ENCODE data around the gene BCL3.
"Not testable (repeated sequence)": the region's sequence is repeated elsewhere in the genome, so short reads cannot be mapped to it uniquely, and the experiment has no call there.

Gene BCL3

GRCh38 chr19:44748426-44749254 lies at the start of gene BCL3:
BCL3 (plus strand) TSS chr19:44748708; CDS start chr19:44748791, 83 bp downstream.
- peak; percentile 70 for DNase-seq

GRCh38 chr19:44700547-44700946 lies 48.0 kb upstream of the BCL3 start:
- no peak for DNase-seq

GRCh38 chr19:44701228-44701627 lies 47.3 kb upstream of the BCL3 start:
- DNase-seq = no peak

GRCh38 chr19:44702551-44703176 lies 45.8 kb upstream of the BCL3 start:
- DNase-seq = no peak

GRCh38 chr19:44703336-44704078 lies 45.0 kb upstream of the BCL3 start:
- no peak for DNase-seq

GRCh38 chr19:44704982-44705381 lies 43.5 kb upstream of the BCL3 start:
- no peak for DNase-seq

GRCh38 chr19:44705502-44706010 lies 43.0 kb upstream of the BCL3 start:
- DNase-seq = no peak

- DNase-seq = no peak
Observed at GRCh38 chr19:44706506-44707236, 41.8 kb upstream of the BCL3 start.

GRCh38 chr19:44707794-44708193 lies 40.7 kb upstream of the BCL3 start:
- no peak for DNase-seq

- DNase-seq = no peak
Observed at GRCh38 chr19:44708940-44709339, 39.6 kb upstream of the BCL3 start.

- DNase-seq = not testable (repeated sequence)
Observed at GRCh38 chr19:44709434-44710266, 38.9 kb upstream of the BCL3 start.

- DNase-seq = no peak
Observed at GRCh38 chr19:44710483-44710882, 38.0 kb upstream of the BCL3 start.

GRCh38 chr19:44712864-44713515 lies 35.5 kb upstream of the BCL3 start:
- DNase-seq = no peak

GRCh38 chr19:44714597-44715169 lies 33.8 kb upstream of the BCL3 start:
- DNase-seq = no peak

GRCh38 chr19:44717603-44718002 lies 30.9 kb upstream of the BCL3 start:
- no peak for DNase-seq

- DNase-seq = no peak
Observed at GRCh38 chr19:44718441-44719261, 29.9 kb upstream of the BCL3 start.

- DNase-seq = no peak
Observed at GRCh38 chr19:44719262-44719701, 29.2 kb upstream of the BCL3 start.

- not testable (repeated sequence) for DNase-seq
Observed at GRCh38 chr19:44720396-44720795, 28.1 kb upstream of the BCL3 start.

- no peak for DNase-seq
Observed at GRCh38 chr19:44720945-44721344, 27.6 kb upstream of the BCL3 start.

- DNase-seq = not testable (repeated sequence)
Observed at GRCh38 chr19:44721369-44721768, 27.1 kb upstream of the BCL3 start.

Data from activated effector memory CD4-positive, alpha-beta T cell treated with Interleukin-2 at 50 U/mL for 16 hours (primary cell).